CD1c-positive myeloid dendritic cell (primary cell): Measurements from ENCODE around the gene NTMT1.

Source experiments
- DNase-seq: peaks from one replicate; pipeline ENCODE4 v3.0.0-alpha.2; 2016; ENCODE audit errors: extremely low spot score

Gene NTMT1

GRCh38 chr9:129677456-129677855 lies 51.5 kb downstream of the NTMT1 start:
- DNase-seq = no peak

GRCh38 chr9:129678844-129679243 lies 52.9 kb downstream of the NTMT1 start:
- no peak for DNase-seq

GRCh38 chr9:129679537-129679936 lies 53.6 kb downstream of the NTMT1 start:
- DNase-seq = no peak

- no peak for DNase-seq
These were observed 56.0 kb downstream of the NTMT1 start for GRCh38 chr9:129681924-129682323.

- DNase-seq = no peak
These were observed 56.4 kb downstream of the NTMT1 start for GRCh38 chr9:129682381-129682780.

- DNase-seq = no peak
These were observed 59.4 kb downstream of the NTMT1 start for GRCh38 chr9:129685220-129685932.
